ENCODE data around the gene HID1. TPM values are rescaled to one million over a fixed set of nuclear protein-coding genes. Genes with fewer than 3 reads are reported as not detected.

HID1 gene
- total and polyA plus RNA-seq, 8 donors = 36.5 to 304 (median 82.2) TPM

GRCh38 chr17:75011401-75012095 lies 39.0 kb upstream of the HID1 start:
- peak; percentile 75 to 92 for DNase-seq
- no peak for TF ChIP-seq EP300 (IDR thresholded peaks at IDR 0.05)
- peak; percentile 50 to 74 (median 71) for TF ChIP-seq POLR2AphosphoS5 (IDR thresholded peaks at IDR 0.05)
- intact Hi-C loops (cut with DNase I; ENCODE audit: low total_unique reads) = no loop called here
- 26 to 36% (median 32%) methylated on average over 13 of the region's 13 CpGs for WGBS, 5 donors
- peak overlapping the region; percentile 76 to 91 (median 82) for H3K4me3 ChIP-seq
- no peaks in the 10 kb centered on the region for H3K27me3 ChIP-seq
- peaks cover 0 to 13% (median 4%) of the 10 kb centered on the region in 4 donors for H3K36me3 ChIP-seq
- H3K4me1 ChIP-seq = peaks cover 22 to 37% (median 30%) of the 10 kb centered on the region in 4 donors
- peak overlapping the region; percentile 86 to 94 (median 92) for H3K27ac ChIP-seq
- H3K9me3 ChIP-seq = no peaks in the 10 kb centered on the region

GRCh38 chr17:75010683-75011400 lies 38.3 kb upstream of the HID1 start:
- Histone ChIP-seq H3K9me3 (no peaks in the 10 kb centered on the region), H3K27me3 (no peaks in the 10 kb centered on the region), H3K36me3 (peaks cover 0 to 10% (median 0%) of the 10 kb centered on the region in 4 donors), H3K4me1 (peaks cover 22 to 37% (median 30%) of the 10 kb centered on the region in 4 donors), H3K27ac (peak overlapping the region; percentile 58 to 94 (median 90)), H3K4me3 (no peak overlapping the region)
- peak; percentile 71 to 90 for DNase-seq
- TF ChIP-seq CTCF (IDR thresholded peaks at IDR 0.05) (peak in 1 of 7 experiments; percentile 7), POLR2A (IDR thresholded peaks at IDR 0.05) (no peak), EP300 (IDR thresholded peaks at IDR 0.05) (no peak), POLR2AphosphoS5 (IDR thresholded peaks at IDR 0.05) (peak in 2 of 3 donors; percentile 8 to 53)
- 42 to 63% (median 50%) methylated on average over 8 of the region's 8 CpGs for WGBS, 5 donors
- intact Hi-C loops (cut with DNase I; ENCODE audit: low total_unique reads) = no loop called here

GRCh38 chr17:75009139-75009724 lies 36.7 kb upstream of the HID1 start:
- Histone ChIP-seq H3K36me3 (peaks cover 10 to 20% (median 15%) of the 10 kb centered on the region in 4 donors), H3K9me3 (no peaks in the 10 kb centered on the region), H3K4me3 (no peak overlapping the region), H3K27me3 (no peaks in the 10 kb centered on the region), H3K27ac (peak overlapping the region in 1 of 5 donors; percentile 2), H3K4me1 (peaks cover 22 to 32% (median 29%) of the 10 kb centered on the region in 4 donors)
- TF ChIP-seq POLR2A (IDR thresholded peaks at IDR 0.05) (no peak), POLR2AphosphoS5 (IDR thresholded peaks at IDR 0.05) (no peak), EP300 (IDR thresholded peaks at IDR 0.05) (no peak), CTCF (IDR thresholded peaks at IDR 0.05) (no peak)
- 53 to 57% (median 55%) methylated on average over 2 of the region's 2 CpGs for WGBS, 5 donors
- no peak for DNase-seq
- intact Hi-C loops (cut with DNase I; ENCODE audit: low total_unique reads) = no loop called here

- no peak overlapping the region for H3K4me3 ChIP-seq
- intact Hi-C loops (cut with DNase I; ENCODE audit: low total_unique reads) = no loop called here
- 70 to 88% (median 77%) methylated on average over 6 of the region's 6 CpGs for WGBS, 5 donors
- H3K27ac ChIP-seq = no peak overlapping the region
- H3K4me1 ChIP-seq = peaks cover 17 to 25% (median 23%) of the 10 kb centered on the region in 4 donors
- peaks cover 18 to 28% (median 23%) of the 10 kb centered on the region in 4 donors for H3K36me3 ChIP-seq
- H3K9me3 ChIP-seq = no peaks in the 10 kb centered on the region
- H3K27me3 ChIP-seq = no peaks in the 10 kb centered on the region
- TF ChIP-seq CTCF (IDR thresholded peaks at IDR 0.05) (no peak), EP300 (IDR thresholded peaks at IDR 0.05) (no peak), POLR2AphosphoS5 (IDR thresholded peaks at IDR 0.05) (no peak), POLR2A (IDR thresholded peaks at IDR 0.05) (no peak)
- DNase-seq = no peak
Measured at GRCh38 chr17:75008373-75008772, 35.8 kb upstream of the HID1 start.
